Measurements from ENCODE around the gene TBL3. TPM values are rescaled to one million over a fixed set of nuclear protein-coding genes. Genes with fewer than 3 reads are reported as not detected.

The TBL3 gene
- total RNA-seq, 1 donor from 2014 or later: 30.8 TPM

GRCh38 chr16:2013527-2013926 is 41.7 kb downstream of the TBL3 start:
- no peaks in the 10 kb centered on the region for H3K36me3 Mint-ChIP-seq (ENCODE audit: insufficient read depth)
- no peaks in the 10 kb centered on the region for H3K9me3 Mint-ChIP-seq (ENCODE audit: low read depth)
- H3K27ac Mint-ChIP-seq: no peak overlapping the region
- DNase-seq (ENCODE audit: low spot score, unreplicated experiment): no peak
- H3K4me1 Mint-ChIP-seq (ENCODE audit: low read depth): peaks cover 9% of the 10 kb centered on the region
- H3K4me3 Mint-ChIP-seq (ENCODE audit: low read depth): no peak overlapping the region
- TF ChIP-seq CTCF (IDR thresholded peaks at IDR 0.05; ENCODE audit: unreplicated experiment): no peak
- H3K27me3 Mint-ChIP-seq: peaks cover 11% of the 10 kb centered on the region

GRCh38 chr16:2015117-2015946 is 43.5 kb downstream of the TBL3 start:
- H3K9me3 Mint-ChIP-seq (ENCODE audit: low read depth): no peaks in the 10 kb centered on the region
- H3K27me3 Mint-ChIP-seq: peaks cover 19% of the 10 kb centered on the region
- DNase-seq (ENCODE audit: low spot score, unreplicated experiment): no peak
- no peak for TF ChIP-seq CTCF (IDR thresholded peaks at IDR 0.05; ENCODE audit: unreplicated experiment)
- H3K4me3 Mint-ChIP-seq (ENCODE audit: low read depth): no peak overlapping the region
- no peaks in the 10 kb centered on the region for H3K36me3 Mint-ChIP-seq (ENCODE audit: insufficient read depth)
- peaks cover under 1% of the 10 kb centered on the region for H3K4me1 Mint-ChIP-seq (ENCODE audit: low read depth)
- H3K27ac Mint-ChIP-seq: no peak overlapping the region

- Mint-ChIP-seq H3K4me1 (ENCODE audit: low read depth) (no peaks in the 10 kb centered on the region), H3K27ac (no peak overlapping the region)
- no peak for TF ChIP-seq CTCF (IDR thresholded peaks at IDR 0.05; ENCODE audit: unreplicated experiment)
Measured at GRCh38 chr16:2015947-2016208, 44.0 kb downstream of the TBL3 start.

GRCh38 chr16:2016407-2016922 is 44.6 kb downstream of the TBL3 start:
- Mint-ChIP-seq H3K9me3 (ENCODE audit: low read depth) (no peaks in the 10 kb centered on the region), H3K27ac (no peak overlapping the region), H3K4me1 (ENCODE audit: low read depth) (no peaks in the 10 kb centered on the region), H3K27me3 (peaks cover 25% of the 10 kb centered on the region), H3K4me3 (ENCODE audit: low read depth) (no peak overlapping the region), H3K36me3 (ENCODE audit: insufficient read depth) (no peaks in the 10 kb centered on the region)
- TF ChIP-seq CTCF (IDR thresholded peaks at IDR 0.05; ENCODE audit: unreplicated experiment): peak; percentile 55
- no peak for DNase-seq (ENCODE audit: low spot score, unreplicated experiment)

More at GRCh38 chr16:2015947-2016208, 44.0 kb downstream of the TBL3 start:
- Mint-ChIP-seq H3K4me3 (ENCODE audit: low read depth) (no peak overlapping the region), H3K27me3 (peaks cover 23% of the 10 kb centered on the region), H3K36me3 (ENCODE audit: insufficient read depth) (no peaks in the 10 kb centered on the region), H3K9me3 (ENCODE audit: low read depth) (no peaks in the 10 kb centered on the region)
- DNase-seq (ENCODE audit: low spot score, unreplicated experiment): no peak

GRCh38 chr16:2019518-2019920 is 47.7 kb downstream of the TBL3 start, which contains the start of gene NPW:
Gene NPW (plus strand): TSS chr16:2019785.
- Mint-ChIP-seq H3K27ac (no peak within 1 kb of the TSS), H3K4me1 (ENCODE audit: low read depth) (peaks cover 4% of the 10 kb centered on the region), H3K4me3 (ENCODE audit: low read depth) (peak within 1 kb of the TSS; percentile 53), H3K27me3 (peaks cover 36% of the 10 kb centered on the region), H3K9me3 (ENCODE audit: low read depth) (no peaks in the 10 kb centered on the region), H3K36me3 (ENCODE audit: insufficient read depth) (no peaks in the 10 kb centered on the region)
- no peak for TF ChIP-seq CTCF (IDR thresholded peaks at IDR 0.05; ENCODE audit: unreplicated experiment)
- no peak for DNase-seq (ENCODE audit: low spot score, unreplicated experiment)

Measured in progenitor cell of endocrine pancreas (in vitro differentiated cells).